ENCODE results near the gene ACTG1. TPM values are rescaled to one million over a fixed set of nuclear protein-coding genes. Genes with fewer than 3 reads are reported as not detected.

The ACTG1 gene
- total and polyA plus RNA-seq, 2 of the 13 experiments (the other 11 are each of a cell fraction or from before 2014, with no cell fraction given): 973 to 1,138 TPM

DNA sequence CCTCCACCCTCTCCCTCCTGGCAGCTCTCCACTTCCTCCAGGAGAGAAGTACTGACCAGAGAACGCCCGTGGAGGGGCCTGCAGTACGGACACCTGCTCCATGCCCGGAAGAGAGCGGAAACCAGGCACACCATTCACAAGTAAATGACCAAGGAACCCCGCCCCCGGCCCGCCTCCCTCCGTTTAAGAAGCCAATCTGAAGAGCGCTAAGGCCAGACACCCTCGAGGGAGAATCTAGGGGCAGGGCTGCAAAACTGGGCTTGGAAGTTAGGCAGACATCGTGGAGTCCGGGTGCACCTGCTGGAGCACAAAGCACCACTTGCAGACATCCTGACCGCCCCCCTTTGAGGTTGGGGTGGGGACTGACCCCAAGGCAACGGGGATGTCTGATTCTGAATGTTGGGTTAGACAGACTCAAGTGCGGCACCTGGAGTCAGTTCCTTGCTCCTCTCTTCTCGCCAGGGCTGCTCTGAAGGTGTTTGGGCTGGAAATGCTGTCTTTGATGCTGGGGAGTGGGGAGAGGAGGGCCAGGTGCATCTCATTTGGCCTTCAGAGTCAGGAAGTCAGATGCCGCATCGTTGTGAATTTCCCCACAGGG, 40.5 kb upstream of the ACTG1 start (continued):
- TF ChIP-seq ZNF451 (CRISPR knock-in tag; IDR thresholded peaks at IDR 0.05) (no peak), ISL2 (CRISPR knock-in tag; IDR thresholded peaks at IDR 0.05) (0 out of 2 replicates have a peak, but pooled peaks have one; percentile 10), ZNF501 (CRISPR knock-in tag; IDR thresholded peaks at IDR 0.05) (peak; percentile 43; the same call in 1 of the 2 replicates), ZNF234 (CRISPR knock-in tag; conservative IDR thresholded peaks at IDR 0.05) (no peak), MYC (CRISPR knock-in tag; IDR thresholded peaks at IDR 0.05; ENCODE audit: borderline replicate concordance) (peak; percentile 2; the same call in 1 of the 2 replicates), KLF15 (CRISPR knock-in tag; IDR thresholded peaks at IDR 0.05; ENCODE audit: borderline replicate concordance) (0 out of 2 replicates have a peak, but pooled peaks have one; percentile 30), GZF1 (CRISPR knock-in tag; IDR thresholded peaks at IDR 0.05) (0 out of 2 replicates have a peak, but pooled peaks have one; percentile 56), ZNF572 (CRISPR knock-in tag; IDR thresholded peaks at IDR 0.05) (peak; percentile 71; the same call in 1 of the 2 replicates), HHEX (CRISPR knock-in tag; IDR thresholded peaks at IDR 0.05) (no peak), ELF4 (CRISPR knock-in tag; IDR thresholded peaks at IDR 0.05; ENCODE audit: borderline replicate concordance) (0 out of 2 replicates have a peak, but pooled peaks have one; percentile 62), KDM6A (CRISPR knock-in tag; IDR thresholded peaks at IDR 0.05; ENCODE audit: low read depth) (no peak), PTBP1 (IDR thresholded peaks at IDR 0.05; ENCODE audit: low read depth, low read length, poor library complexity, severe bottlenecking) (no peak), TRIM22 (IDR thresholded peaks at IDR 0.05) (no peak), POLR2G (IDR thresholded peaks at IDR 0.05; ENCODE audit: low read depth, low read length) (peak; percentile 43; the same call in 1 of the 2 replicates), CCAR2 (optimal IDR thresholded peaks at IDR 0.05; ENCODE audit: low read depth, low read length) (no peak), ZNF335 (CRISPR knock-in tag; IDR thresholded peaks at IDR 0.05) (peak; percentile 59; the same call in 1 of the 2 replicates), ZNF292 (CRISPR knock-in tag; IDR thresholded peaks at IDR 0.05; ENCODE audit: borderline replicate concordance, low read depth) (0 out of 2 replicates have a peak, but pooled peaks have one; percentile 3), TAF15 (IDR thresholded peaks at IDR 0.05; ENCODE audit: low read depth, low read length, poor library complexity, severe bottlenecking) (no peak)
- TF ChIP-seq, protein P1, sequence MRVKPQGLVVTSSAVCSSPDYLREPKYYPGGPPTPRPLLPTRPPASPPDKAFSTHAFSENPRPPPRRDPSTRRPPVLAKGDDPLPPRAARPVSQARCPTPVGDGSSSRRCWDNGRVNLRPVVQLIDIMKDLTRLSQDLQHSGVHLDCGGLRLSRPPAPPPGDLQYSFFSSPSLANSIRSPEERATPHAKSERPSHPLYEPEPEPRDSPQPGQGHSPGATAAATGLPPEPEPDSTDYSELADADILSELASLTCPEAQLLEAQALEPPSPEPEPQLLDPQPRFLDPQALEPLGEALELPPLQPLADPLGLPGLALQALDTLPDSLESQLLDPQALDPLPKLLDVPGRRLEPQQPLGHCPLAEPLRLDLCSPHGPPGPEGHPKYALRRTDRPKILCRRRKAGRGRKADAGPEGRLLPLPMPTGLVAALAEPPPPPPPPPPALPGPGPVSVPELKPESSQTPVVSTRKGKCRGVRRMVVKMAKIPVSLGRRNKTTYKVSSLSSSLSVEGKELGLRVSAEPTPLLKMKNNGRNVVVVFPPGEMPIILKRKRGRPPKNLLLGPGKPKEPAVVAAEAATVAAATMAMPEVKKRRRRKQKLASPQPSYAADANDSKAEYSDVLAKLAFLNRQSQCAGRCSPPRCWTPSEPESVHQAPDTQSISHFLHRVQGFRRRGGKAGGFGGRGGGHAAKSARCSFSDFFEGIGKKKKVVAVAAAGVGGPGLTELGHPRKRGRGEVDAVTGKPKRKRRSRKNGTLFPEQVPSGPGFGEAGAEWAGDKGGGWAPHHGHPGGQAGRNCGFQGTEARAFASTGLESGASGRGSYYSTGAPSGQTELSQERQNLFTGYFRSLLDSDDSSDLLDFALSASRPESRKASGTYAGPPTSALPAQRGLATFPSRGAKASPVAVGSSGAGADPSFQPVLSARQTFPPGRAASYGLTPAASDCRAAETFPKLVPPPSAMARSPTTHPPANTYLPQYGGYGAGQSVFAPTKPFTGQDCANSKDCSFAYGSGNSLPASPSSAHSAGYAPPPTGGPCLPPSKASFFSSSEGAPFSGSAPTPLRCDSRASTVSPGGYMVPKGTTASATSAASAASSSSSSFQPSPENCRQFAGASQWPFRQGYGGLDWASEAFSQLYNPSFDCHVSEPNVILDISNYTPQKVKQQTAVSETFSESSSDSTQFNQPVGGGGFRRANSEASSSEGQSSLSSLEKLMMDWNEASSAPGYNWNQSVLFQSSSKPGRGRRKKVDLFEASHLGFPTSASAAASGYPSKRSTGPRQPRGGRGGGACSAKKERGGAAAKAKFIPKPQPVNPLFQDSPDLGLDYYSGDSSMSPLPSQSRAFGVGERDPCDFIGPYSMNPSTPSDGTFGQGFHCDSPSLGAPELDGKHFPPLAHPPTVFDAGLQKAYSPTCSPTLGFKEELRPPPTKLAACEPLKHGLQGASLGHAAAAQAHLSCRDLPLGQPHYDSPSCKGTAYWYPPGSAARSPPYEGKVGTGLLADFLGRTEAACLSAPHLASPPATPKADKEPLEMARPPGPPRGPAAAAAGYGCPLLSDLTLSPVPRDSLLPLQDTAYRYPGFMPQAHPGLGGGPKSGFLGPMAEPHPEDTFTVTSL (CRISPR knock-in tag; IDR thresholded peaks at IDR 0.05; ENCODE audit: borderline replicate concordance): no peak
